Activated CD8-positive, alpha-beta memory T cell treated with anti-CD3 and anti-CD28 coated beads, Interleukin-2, amount 50 U/mL, for 24 hours (primary cell): ENCODE data around the gene ZMIZ1.

Experiments
- DNase-seq: peaks from one replicate; pipeline ENCODE4 v3.0.0-alpha.2; 2020; ENCODE audit errors: extremely low read depth

ZMIZ1 gene

DNA sequence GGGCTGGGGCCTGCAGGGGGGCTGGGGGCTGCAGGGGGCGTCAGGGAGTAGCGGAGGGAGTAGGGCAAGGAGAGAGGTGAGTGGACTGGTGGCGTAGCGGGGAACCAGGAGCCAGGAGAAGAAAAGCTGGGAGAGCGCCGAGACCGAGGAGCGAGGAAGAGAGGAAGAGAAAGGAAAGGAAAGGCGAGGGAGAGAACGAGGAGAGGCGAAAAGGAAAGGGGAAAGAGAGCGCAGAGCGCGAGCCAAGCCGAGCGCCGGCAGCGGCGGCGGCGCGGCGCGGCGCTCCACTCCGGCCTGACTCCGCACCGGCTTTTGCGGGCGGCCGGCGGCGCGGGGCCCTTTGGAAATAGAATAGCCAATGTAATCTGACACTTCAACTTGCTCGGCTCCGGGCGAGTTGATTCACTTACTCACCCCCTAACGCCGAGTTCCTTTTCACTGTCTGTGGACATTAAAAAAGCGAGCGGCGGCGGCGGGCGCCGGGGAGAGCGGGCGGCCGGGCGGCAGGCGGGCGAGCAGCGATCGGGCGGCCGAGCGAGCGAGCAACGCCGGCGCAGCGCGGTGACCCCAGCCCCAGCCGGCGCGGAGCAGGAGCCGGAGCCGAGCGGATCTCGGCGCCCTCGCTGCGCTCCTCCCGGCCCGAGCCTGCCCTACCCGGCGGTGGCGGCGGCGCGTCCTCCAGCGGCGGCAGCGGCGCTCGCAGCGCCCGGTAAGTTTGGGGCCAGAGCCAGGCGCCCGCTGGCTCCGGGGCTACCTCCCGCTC lies at the start of gene ZMIZ1:
Gene ZMIZ1 (plus strand): TSS at position 405 of the 763 bp plus-strand sequence. CDS start 132,667 bp downstream, outside the sequence.
- no peak for DNase-seq

DNA sequence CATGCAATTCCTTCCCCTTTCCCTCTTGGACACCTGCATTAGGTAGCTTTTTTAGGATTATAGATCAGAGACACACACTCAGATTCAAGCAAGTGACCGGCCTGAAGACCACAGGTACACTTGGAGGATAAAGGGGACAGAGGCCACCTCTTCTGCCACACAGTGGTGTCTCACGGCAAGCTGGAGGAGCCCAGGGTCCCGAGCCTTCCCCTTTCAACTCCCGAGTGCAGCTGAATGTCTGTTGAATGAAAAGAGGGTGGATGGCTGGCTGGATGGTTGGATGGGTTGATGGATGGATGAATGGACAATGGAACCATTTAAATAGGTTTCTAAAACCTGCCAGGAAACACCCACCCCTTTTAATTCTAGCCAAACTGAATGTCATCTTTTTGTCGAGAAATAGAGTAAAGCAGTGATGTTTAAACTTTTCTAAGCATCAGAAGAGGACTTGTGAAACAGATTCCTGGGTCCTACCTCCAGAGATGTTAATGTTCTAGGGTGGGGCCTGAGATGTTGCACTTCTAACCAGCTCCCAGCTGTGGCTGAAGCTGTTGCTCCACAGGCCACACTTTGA lies 49.2 kb upstream of the ZMIZ1 start:
- DNase-seq = no peak

DNA sequence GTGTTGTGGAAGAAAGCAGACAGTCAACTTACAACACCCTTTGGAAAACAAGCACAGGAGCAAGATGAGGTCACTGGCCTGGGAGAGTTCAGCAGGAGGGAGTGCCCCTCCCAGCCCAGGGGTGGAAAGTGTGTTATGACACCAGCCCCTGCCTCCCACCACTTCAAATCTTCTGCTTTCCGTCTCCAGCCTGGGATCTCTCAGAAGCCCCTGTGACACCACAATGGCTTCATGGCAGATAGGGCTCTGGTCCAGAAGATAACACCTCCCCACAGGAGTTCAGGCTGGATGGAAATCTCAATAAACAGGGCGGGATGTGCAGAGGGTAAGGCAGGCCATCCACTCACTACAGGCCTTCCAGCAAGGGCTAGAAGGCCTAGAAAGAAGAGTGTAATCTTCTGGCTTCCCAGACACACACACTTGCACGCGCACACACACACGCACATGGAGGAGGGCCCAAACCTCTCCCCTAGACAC lies 48.7 kb upstream of the ZMIZ1 start:
- no peak for DNase-seq

DNA sequence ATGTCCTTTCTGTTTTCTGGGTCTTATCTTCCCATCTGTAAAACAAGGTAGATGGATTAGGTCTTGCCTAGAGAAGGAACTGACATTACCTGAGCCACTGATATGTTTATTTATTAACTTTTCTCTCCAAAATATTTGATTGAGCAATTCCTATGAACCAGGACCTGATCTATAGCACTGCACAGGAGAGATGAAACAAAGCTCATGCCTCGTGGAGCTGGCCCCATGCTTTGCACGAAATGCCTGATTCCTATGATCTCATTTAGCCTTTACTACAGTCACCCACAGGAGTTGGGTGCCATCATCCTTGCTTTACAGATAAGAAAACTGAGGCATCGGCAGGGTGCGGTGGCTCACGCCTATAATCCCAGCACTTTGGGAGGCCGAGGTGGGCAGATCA lies 48.2 kb upstream of the ZMIZ1 start:
- DNase-seq = no peak

DNA sequence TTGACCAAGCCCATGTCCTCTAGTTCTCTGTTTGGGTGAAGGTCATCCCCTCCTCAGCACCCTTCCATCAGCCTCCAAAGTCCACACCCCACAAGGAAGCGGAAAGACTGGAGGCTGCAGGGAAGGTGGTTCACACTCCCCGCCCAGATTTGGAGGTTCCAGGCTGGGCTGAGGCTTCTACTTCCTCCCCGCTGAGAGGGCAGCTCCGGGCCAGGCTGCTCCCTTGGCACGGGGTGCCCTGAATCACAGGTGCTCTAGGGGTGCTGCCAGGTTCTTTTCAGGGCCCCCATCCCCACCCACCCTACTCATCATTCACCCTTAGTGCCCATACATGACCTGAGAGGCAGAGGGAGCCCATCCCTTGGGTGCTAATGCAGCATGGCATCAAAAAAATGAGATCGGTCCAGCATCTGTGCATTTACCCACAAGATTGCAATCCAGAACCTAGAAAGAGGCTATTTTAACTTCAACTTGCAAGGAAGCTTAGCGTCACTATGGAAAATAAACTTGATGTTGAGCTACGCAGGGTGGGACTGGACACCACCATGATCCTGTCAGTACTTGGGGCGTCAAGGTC lies 47.3 kb upstream of the ZMIZ1 start:
- DNase-seq = no peak

- DNase-seq = no peak
Measured at GRCh38 chr10:79021948-79022499, 46.7 kb upstream of the ZMIZ1 start.

DNA sequence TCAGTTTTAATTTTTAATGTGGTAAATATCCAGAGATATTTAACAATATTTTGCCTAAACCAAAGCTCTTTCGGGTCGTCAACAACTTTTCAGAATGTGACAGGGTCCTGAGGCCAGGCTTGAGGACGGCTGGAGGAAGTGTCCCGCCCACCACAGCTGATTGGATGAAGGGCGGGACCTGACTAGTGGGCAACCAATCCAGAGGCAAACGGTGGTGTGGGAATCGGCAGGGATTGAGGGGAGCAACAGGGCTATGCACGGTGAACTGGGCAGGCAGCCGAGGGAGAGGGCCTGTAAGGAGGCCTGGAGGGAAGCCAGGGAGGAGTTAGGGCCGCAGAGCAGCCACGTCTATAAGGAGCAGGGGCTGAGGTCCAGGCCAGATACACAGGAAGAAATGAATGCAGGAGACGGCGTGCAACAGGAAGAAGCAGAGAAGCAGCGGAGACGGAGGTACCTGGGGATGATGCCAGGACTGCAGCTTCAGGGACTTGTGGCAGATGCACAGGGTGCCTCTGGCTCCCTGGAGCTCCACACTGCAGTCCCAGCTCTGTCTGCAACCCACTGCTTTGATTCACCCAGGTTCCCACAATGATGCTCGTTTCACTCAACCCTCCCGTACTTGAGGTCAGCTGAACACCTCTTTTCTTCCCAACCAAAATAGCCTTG lies 46.1 kb upstream of the ZMIZ1 start:
- DNase-seq = no peak

DNA sequence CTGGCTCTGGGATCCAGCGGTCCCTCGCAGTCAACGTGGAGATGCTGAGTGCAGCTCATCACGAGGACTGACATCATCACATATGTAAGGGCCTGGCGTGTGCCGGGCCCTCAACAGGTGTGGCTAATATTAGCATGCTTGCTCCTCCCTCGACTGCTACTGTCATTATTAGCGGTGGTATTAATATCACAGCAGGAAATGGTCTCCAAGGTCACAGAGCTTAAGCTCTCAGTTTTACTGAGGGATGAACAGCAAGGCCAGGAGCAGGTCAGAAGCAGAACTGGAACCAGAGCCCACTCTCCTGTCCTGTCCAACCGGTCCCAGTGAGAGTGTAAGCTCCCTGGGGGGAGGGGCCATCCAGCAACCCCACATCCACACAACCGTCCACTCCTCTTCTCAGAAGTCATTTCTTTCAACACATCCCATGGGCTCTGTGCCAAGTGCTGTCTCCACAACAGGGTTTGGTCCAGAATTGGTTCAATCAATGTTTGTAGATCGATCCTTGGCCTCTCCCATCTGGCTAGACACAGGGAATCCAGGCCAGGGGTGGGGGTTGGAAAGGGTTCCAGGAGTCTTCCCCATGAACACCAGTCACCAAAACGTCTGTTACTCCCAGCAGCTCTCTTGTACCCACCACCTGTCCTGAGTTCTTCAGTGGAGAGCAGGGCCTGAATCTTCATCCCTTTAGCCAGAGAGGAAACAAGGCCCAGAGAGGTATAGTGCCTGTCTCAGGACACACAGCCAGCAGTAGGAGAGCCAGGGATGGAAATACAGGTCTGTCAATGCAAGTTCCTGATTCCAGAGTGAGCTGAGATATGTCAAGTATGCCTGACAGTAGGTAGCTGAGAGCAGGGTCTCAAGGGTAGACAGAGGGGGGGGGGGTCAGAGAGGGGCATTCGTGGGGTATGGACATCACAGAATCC lies 45.3 kb upstream of the ZMIZ1 start:
- no peak for DNase-seq

DNA sequence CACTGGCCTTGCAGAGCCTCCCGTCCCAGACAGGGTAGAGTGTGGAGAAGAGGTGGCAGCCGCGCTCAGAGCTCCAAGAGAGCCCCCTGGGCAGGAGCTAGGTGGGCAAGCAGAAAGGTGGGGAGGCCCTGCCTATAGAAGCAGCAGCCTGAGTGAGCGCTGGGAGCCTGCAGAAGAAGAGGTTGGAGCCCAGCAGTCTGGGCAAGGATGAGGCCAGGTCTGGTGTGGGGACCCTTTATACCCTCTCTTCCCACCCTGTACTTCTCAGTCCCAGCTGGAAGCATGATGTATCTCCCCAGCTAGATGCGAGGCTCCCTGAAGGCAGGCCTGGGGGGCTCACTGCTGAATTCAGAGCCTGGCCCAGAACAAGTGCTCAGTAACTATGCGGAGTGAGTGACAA lies 44.5 kb upstream of the ZMIZ1 start:
- DNase-seq = no peak

DNA sequence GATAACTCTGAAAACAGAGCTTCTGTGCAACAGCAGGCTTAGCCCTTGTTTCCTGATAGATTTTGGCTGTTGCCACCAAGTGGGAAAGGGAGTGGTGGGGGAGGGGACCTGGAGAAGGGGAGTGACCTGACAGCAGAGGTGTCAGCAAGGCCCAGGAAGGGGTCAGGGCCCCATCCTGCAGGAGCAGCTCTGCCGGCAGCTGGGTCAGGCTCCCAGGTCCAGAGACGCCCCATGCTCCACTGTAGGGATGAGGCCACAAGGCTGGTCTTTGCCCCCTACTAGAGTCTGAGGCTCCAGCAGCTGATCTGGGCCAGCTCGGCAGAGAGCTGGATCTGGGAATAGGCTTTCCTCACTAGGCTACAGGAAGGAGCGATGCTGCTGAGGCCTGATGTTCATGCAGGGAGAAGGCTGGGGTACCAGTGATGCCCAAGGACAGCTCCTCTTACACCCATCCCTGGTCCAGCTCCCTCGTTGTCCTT lies 44.0 kb upstream of the ZMIZ1 start:
- DNase-seq = no peak

- DNase-seq = no peak
Measured at GRCh38 chr10:79025199-79025832, 43.5 kb upstream of the ZMIZ1 start.

GRCh38 chr10:79026341-79026761 lies 42.4 kb upstream of the ZMIZ1 start:
- no peak for DNase-seq

DNA sequence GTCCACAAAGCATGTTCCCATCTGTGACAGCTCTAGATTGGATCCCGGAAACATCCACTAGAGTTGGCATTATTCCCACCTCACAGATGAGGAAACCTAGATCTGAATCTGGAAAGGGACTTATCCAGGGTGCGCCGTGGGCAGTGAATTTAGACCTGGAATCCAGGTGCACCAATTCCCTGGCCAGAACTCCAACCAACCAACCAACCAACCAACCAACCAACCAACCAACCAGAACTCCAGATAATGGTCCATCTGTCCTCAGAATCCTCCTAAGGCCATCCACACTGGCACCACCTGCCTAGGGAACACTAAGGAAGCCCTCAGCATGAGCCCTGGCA lies 42.0 kb upstream of the ZMIZ1 start:
- DNase-seq = no peak

- DNase-seq = no peak
Measured at GRCh38 chr10:79027147-79028055, 41.4 kb upstream of the ZMIZ1 start.

GRCh38 chr10:79028056-79028430 lies 40.7 kb upstream of the ZMIZ1 start:
- DNase-seq = no peak

DNA sequence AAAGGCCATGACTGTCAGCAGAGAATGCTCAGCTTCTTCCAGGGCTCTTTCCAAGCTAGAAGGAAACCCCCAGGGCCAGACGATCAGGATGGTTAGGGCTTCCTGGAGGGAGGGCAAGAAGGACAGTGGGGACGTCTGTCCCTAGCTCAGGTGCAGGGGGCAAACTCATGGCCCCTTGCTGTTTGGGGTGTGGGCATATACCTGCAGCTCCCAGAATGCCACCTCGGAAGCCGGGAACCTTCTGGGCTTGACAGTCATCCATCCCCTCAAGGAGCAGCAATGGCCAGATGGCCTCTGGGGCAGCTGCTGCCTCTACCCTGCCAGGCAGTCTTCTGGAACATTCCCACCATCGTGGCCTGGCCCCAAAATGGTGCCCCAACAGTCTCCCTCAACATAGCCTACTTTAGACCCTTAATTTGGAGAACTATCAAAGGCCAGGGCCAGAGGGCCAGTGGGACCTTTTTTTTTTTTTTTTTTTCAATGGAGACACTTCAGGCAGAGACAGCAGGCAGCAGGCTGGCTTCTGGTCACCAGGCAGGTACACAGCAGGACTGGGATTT lies 40.2 kb upstream of the ZMIZ1 start:
- DNase-seq = no peak

DNA sequence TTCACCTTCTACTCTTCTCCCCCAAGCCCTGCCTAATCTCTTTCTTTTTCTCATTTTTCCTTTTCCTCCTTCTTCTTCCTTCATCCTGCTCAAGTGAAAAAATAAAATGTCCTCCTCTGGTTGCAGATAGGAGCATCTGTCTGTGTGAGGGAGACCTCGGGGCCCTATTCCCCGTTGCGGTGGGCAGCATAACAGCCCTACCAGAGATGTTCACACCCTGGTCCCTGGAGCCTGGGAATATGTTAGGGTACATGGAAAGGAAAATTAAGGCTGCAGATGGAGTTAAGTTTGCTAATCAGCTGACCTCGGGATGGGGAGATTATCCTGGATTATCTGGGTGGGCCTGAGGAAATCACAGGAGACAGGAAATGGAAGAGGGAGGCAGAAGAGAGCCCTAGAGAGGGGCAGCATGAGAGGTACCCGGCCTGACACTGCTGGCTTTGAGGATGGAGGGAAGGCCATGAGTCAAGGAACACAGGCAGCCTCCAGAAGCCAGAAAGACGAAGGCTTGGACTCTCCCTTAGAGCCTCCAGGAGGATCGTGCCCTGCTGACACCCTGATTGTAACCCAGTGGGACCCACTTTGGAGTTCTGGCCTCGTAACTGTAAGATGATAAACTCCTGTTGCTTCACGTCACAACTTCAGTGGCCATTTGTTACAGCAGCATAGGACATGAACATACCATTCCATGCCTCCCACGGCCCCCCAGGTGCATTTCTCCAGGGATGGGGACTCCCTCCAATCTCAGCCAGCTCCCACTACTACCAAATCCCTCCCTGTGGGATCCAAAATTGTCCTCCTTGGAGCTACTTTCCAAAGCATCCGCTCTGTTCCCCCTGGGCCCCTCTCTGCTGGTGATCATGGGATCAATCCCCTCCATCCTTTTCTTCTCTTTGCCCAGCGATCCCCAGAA lies 39.0 kb upstream of the ZMIZ1 start:
- no peak for DNase-seq

GRCh38 chr10:79030705-79031104 lies 38.1 kb upstream of the ZMIZ1 start:
- no peak for DNase-seq
